Mammary epithelial cell (primary cell): ENCODE data around the gene GDPGP1.

Experiments used
- EZH2 ChIP-seq: IDR thresholded peaks from 2 replicates; pipeline ENCODE4 v1.6.1; 2012; ENCODE audit warnings: low read length, inconsistent platforms, borderline replicate concordance
- TF ChIP-seq, protein P1 (sequence below), 2 donors: IDR thresholded peaks in 1 of 2; conservative IDR thresholded peaks in 1 of 2; 2 replicates each; pipeline ENCODE4 v1.5.1; 2011 to 2012; ENCODE audit warnings: inconsistent platforms in 2 of 2, low read length in 2 of 2, mild to moderate bottlenecking in 2 of 2, control low read depth in 1 of 2, low read depth in 1 of 2; ENCODE audit not compliant: insufficient read depth in 1 of 2; ENCODE audit errors: extremely low read depth in 1 of 2

DNA sequence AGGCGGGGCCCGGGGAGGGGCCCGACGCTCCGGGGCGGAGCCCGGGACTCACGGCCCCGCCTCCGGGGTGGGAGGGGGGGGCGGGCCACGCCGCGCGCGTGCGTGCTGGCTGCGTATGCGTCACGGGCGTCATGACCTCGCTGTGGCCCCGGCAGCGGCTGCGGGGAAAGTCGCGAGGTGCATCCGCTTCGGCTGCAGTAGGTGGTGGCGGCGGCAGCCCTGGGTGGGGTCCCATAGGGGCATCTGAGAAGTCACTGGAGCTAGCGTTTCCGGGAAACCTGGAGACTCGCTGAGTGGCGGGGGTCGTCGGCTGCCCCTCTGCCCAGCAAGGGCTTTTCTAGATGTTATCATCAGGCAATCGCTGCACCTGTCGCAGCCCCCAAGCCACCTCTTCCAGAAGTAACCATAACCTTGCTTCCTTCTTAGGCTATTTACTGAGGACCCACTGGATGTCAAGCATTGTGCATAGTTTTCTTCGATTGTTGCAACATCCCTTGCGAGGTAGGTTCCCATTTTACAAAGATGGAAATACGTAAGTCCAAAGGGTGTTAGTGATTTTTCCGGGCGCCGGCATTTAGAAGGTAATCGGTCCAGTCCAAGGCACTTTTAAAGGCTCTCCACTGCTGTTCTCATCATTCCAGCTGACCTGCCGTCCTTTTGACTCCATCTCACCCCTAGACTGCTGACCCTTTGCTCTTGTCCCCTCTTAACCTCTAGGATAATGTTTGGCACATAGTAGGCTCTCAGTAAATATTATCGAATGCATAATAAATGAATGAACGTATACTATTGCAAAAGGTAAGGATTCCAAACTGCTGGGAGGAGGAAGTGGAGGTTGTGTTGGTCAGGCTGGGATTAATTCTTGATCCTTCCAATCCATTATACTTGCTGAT lies at the start of gene GDPGP1:
- TF ChIP-seq, protein P1, sequence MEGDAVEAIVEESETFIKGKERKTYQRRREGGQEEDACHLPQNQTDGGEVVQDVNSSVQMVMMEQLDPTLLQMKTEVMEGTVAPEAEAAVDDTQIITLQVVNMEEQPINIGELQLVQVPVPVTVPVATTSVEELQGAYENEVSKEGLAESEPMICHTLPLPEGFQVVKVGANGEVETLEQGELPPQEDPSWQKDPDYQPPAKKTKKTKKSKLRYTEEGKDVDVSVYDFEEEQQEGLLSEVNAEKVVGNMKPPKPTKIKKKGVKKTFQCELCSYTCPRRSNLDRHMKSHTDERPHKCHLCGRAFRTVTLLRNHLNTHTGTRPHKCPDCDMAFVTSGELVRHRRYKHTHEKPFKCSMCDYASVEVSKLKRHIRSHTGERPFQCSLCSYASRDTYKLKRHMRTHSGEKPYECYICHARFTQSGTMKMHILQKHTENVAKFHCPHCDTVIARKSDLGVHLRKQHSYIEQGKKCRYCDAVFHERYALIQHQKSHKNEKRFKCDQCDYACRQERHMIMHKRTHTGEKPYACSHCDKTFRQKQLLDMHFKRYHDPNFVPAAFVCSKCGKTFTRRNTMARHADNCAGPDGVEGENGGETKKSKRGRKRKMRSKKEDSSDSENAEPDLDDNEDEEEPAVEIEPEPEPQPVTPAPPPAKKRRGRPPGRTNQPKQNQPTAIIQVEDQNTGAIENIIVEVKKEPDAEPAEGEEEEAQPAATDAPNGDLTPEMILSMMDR (conservative IDR thresholded peaks at IDR 0.05 in 1 of 2, IDR thresholded peaks at IDR 0.05 in 1 of 2; ENCODE audit: extremely low read depth in 1 of 2, insufficient read depth in 1 of 2, low read depth in 1 of 2, low read length in 2 of 2), result no peak
- TF ChIP-seq EZH2, result no peak
